C4-2B (cell line): ENCODE data around the gene SAXO2.
"Not testable (repeated sequence)": the region's sequence is repeated elsewhere in the genome, so short reads cannot be mapped to it uniquely, and the experiment has no call there.

Experiments used
- H3K27ac ChIP-seq: fragments of 450-650 bp; 2 replicates; pipeline ENCODE4 v1.5.1; 2017
- CTCF ChIP-seq: fragments of 450-650 bp; conservative IDR thresholded peaks from 2 replicates; pipeline ENCODE4 v1.5.1; 2017; ENCODE audit warnings: mild to moderate bottlenecking
- ZFX ChIP-seq: fragments of 450-650 bp; IDR thresholded peaks from 2 replicates; pipeline ENCODE4 v1.6.1; 2017

SAXO2 gene

GRCh38 chr15:82261566-82262421 lies 824 bp upstream of the SAXO2 start:
- peak overlapping the region; percentile 51 for H3K27ac ChIP-seq

GRCh38 chr15:82263350-82263749 lies 732 bp downstream of the SAXO2 start:
- no peak for TF ChIP-seq CTCF
- TF ChIP-seq ZFX = no peak
- peak overlapping the region; percentile 51 for H3K27ac ChIP-seq

- not testable (repeated sequence) for H3K27ac ChIP-seq
These were observed 4.5 kb downstream of the SAXO2 start for GRCh38 chr15:82267137-82267536.

GRCh38 chr15:82268454-82268853 lies 5.8 kb downstream of the SAXO2 start:
- H3K27ac ChIP-seq = not testable (repeated sequence)

- H3K27ac ChIP-seq = no peak overlapping the region
- TF ChIP-seq ZFX = no peak
- TF ChIP-seq CTCF = no peak
These were observed 9.5 kb downstream of the SAXO2 start for GRCh38 chr15:82272154-82272553.

GRCh38 chr15:82275410-82275809 lies 12.8 kb downstream of the SAXO2 start:
- no peak overlapping the region for H3K27ac ChIP-seq
- TF ChIP-seq ZFX (no peak), CTCF (no peak)

GRCh38 chr15:82281276-82281675 lies 18.7 kb downstream of the SAXO2 start:
- not testable (repeated sequence) for H3K27ac ChIP-seq
- peak; percentile 70 for TF ChIP-seq CTCF

- H3K27ac ChIP-seq = not testable (repeated sequence)
These were observed 19.8 kb downstream of the SAXO2 start for GRCh38 chr15:82282386-82282785.

GRCh38 chr15:82284381-82284780 lies 21.8 kb downstream of the SAXO2 start:
- not testable (repeated sequence) for H3K27ac ChIP-seq
- peak; percentile 27 for TF ChIP-seq CTCF

- not testable (repeated sequence) for H3K27ac ChIP-seq
These were observed 23.9 kb downstream of the SAXO2 start for GRCh38 chr15:82286475-82286874.

- H3K27ac ChIP-seq = not testable (repeated sequence)
These were observed 25.6 kb downstream of the SAXO2 start for GRCh38 chr15:82288202-82288601.
